Liver (tissue), 9 donors: ENCODE results near the gene KSR1. TPM values are rescaled to one million over a fixed set of nuclear protein-coding genes. Genes with fewer than 3 reads are reported as not detected.

Source experiments
- DNase-seq: peaks from one replicate; pipeline ENCODE4 v3.0.0-alpha.2; 2017; ENCODE audit warnings: low spot score
- H3K27ac ChIP-seq, 2 donors: one replicate each; pipeline ENCODE4 v1.7.0; 2013; ENCODE audit warnings: inconsistent platforms in 2 of 2, low read length in 2 of 2, control low read depth in 1 of 2, low read depth in 1 of 2, mild to moderate bottlenecking in 1 of 2
- H3K27me3 ChIP-seq, 4 donors: one replicate each; pipeline versions ENCODE4 v1.6.1 to v1.7.0; 2013; ENCODE audit warnings: low read length in 3 of 4, inconsistent platforms in 1 of 4, mild to moderate bottlenecking in 1 of 4, moderate library complexity in 1 of 4; ENCODE audit not compliant: control insufficient read depth in 4 of 4, insufficient read depth in 4 of 4
- H3K36me3 ChIP-seq, 4 donors: one replicate each; pipeline versions ENCODE4 v1.6.1 to v1.7.0; 2013; ENCODE audit warnings: low read length in 3 of 4, mild to moderate bottlenecking in 3 of 4, low read depth in 1 of 4, moderate library complexity in 1 of 4; ENCODE audit not compliant: control insufficient read depth in 4 of 4, insufficient read depth in 3 of 4
- H3K4me1 ChIP-seq, 4 donors: one replicate each; pipeline versions ENCODE4 v1.6.1 to v1.7.0; 2013; ENCODE audit warnings: low read length in 3 of 4, mild to moderate bottlenecking in 3 of 4, moderate library complexity in 1 of 4; ENCODE audit not compliant: control insufficient read depth in 4 of 4, insufficient read depth in 4 of 4
- H3K4me3 ChIP-seq, 3 donors: one replicate each; pipeline versions ENCODE4 v1.6.1 to v1.7.0; 2013; ENCODE audit warnings: low read length in 3 of 3, control low read depth in 1 of 3, low read depth in 1 of 3, mild to moderate bottlenecking in 1 of 3
- H3K9ac ChIP-seq, 2 donors: one replicate each; pipeline ENCODE4 v1.7.0; 2013; ENCODE audit warnings: low read length in 2 of 2, mild to moderate bottlenecking in 2 of 2, moderate library complexity in 2 of 2, control low read depth in 1 of 2, low read depth in 1 of 2
- H3K9me3 ChIP-seq, 4 donors: one replicate each; pipeline versions ENCODE4 v1.6.1 to v1.7.0; 2013; ENCODE audit warnings: low read length in 3 of 4; ENCODE audit not compliant: control insufficient read depth in 4 of 4
- ATF3 ChIP-seq: IDR thresholded peaks from 2 replicates; pipeline ENCODE4 v1.6.1; 2016; ENCODE audit warnings: antibody characterized with exemption
- CTCF ChIP-seq: fragments of 150-350 bp; IDR thresholded peaks from 2 replicates; pipeline ENCODE4 v1.5.1; 2017; ENCODE audit warnings: improper control_type of control experiment, low read depth, low read length; ENCODE audit not compliant: missing input control
- EGR1 ChIP-seq, 2 donors: IDR thresholded peaks; 2 replicates each; pipeline ENCODE4 v1.6.1; 2016 to 2018; ENCODE audit warnings: antibody characterized with exemption in 2 of 2, low read depth in 2 of 2
- FOXA1 ChIP-seq: IDR thresholded peaks from 2 replicates; pipeline ENCODE4 v1.6.1; 2016; ENCODE audit warnings: antibody characterized with exemption
- FOXA2 ChIP-seq: IDR thresholded peaks from 2 replicates; pipeline ENCODE4 v1.6.1; 2016; ENCODE audit warnings: antibody characterized with exemption
- GABPA ChIP-seq, 2 donors: IDR thresholded peaks in 1 of 2; conservative IDR thresholded peaks in 1 of 2; 2 replicates each; pipeline ENCODE4 v1.6.1; 2016; ENCODE audit warnings: antibody characterized with exemption in 2 of 2, mild to moderate bottlenecking in 1 of 2, moderate library complexity in 1 of 2
- HNF4A ChIP-seq, 2 donors: conservative IDR thresholded peaks; 2 replicates each; pipeline ENCODE4 v1.6.1; 2016; ENCODE audit warnings: antibody characterized with exemption in 2 of 2, mild to moderate bottlenecking in 2 of 2
- HNF4G ChIP-seq: IDR thresholded peaks from 2 replicates; pipeline ENCODE4 v1.6.1; 2016; ENCODE audit warnings: antibody characterized with exemption
- JUND ChIP-seq, 2 donors: IDR thresholded peaks; 2 replicates each; pipeline ENCODE4 v1.6.1; 2016; ENCODE audit warnings: antibody characterized with exemption in 2 of 2
- MAX ChIP-seq: IDR thresholded peaks from 2 replicates; pipeline ENCODE4 v1.6.1; 2016; ENCODE audit warnings: antibody characterized with exemption
- NR2F2 ChIP-seq: IDR thresholded peaks from 2 replicates; pipeline ENCODE4 v1.6.1; 2016; ENCODE audit warnings: antibody characterized with exemption
- RAD21 ChIP-seq, 2 donors: IDR thresholded peaks; 2 replicates each; pipeline ENCODE4 v1.6.1; 2016; ENCODE audit warnings: antibody characterized with exemption in 2 of 2, mild to moderate bottlenecking in 2 of 2
- REST ChIP-seq: IDR thresholded peaks from 2 replicates; pipeline ENCODE4 v1.6.1; 2016; ENCODE audit warnings: antibody characterized with exemption, mild to moderate bottlenecking
- RXRA ChIP-seq, 2 donors: IDR thresholded peaks; 2 replicates each; pipeline ENCODE4 v1.6.1; 2017 to 2018; ENCODE audit warnings: antibody characterized with exemption in 2 of 2, mild to moderate bottlenecking in 1 of 2
- SP1 ChIP-seq: IDR thresholded peaks from 2 replicates; pipeline ENCODE4 v1.6.1; 2018; ENCODE audit warnings: antibody characterized with exemption, mild to moderate bottlenecking
- TAF1 ChIP-seq: conservative IDR thresholded peaks from 2 replicates; pipeline ENCODE4 v1.6.1; 2016; ENCODE audit warnings: antibody characterized with exemption, mild to moderate bottlenecking
- YY1 ChIP-seq: IDR thresholded peaks from 2 replicates; pipeline ENCODE4 v1.6.1; 2016; ENCODE audit warnings: antibody characterized with exemption, mild to moderate bottlenecking
- ZBTB33 ChIP-seq: IDR thresholded peaks from 2 replicates; pipeline ENCODE4 v1.6.1; 2016; ENCODE audit warnings: antibody characterized with exemption
- WGBS: extraction: QIAGEN DNeasy Blood & Tissue Kit; methylation state at CpG from one replicate; pipeline ENCODE4 v1.1.7; 2013; 5-methylcytosine and 5-hydroxymethylcytosine counted together
- polyA plus RNA-seq, 2 donors: library from polyadenylated mRNA; stranded (reverse) in 1 of 2; unstranded in 1 of 2; fragments of 200-250 nt in 1 of 2; fragments of >200 nt in 1 of 2; fragmentation: Nextera tagmentation in 1 of 2; extraction: Ambion mirVana in 1 of 2; gene quantifications; one replicate each; pipeline versions ENCODE4 v1.2.1 to v1.2.3, GENCODE V29; 2013 to 2015
- total RNA-seq, 2 donors: library from RNA; depleted of rRNA; stranded (reverse); fragments of >200 nt; gene quantifications; one replicate each; pipeline ENCODE4 v1.2.3, GENCODE V29; 2014
- donor health status: healthy.
- donor health status: healthy.
- donor health status: healthy.
- donor health status: healthy.
- donor health status: healthy.

KSR1 gene
- total and polyA plus RNA-seq, 4 donors, result 1.2 to 9.0 (median 4.1) TPM

GRCh38 chr17:27485125-27485524 is 28.9 kb downstream of the KSR1 start:
- Histone ChIP-seq H3K4me3 (no peak overlapping the region), H3K36me3 (no peaks in the 10 kb centered on the region), H3K4me1 (no peaks in the 10 kb centered on the region), H3K27ac (no peak overlapping the region), H3K9me3 (no peaks in the 10 kb centered on the region), H3K9ac (no peak overlapping the region), H3K27me3 (no peaks in the 10 kb centered on the region)
- TF ChIP-seq ZBTB33 (no peak), NR2F2 (no peak), HNF4A (conservative IDR thresholded peaks at IDR 0.05) (no peak), ATF3 (no peak), EGR1 (IDR thresholded peaks at IDR 0.05; ENCODE audit: low read depth in 2 of 2) (no peak), TAF1 (no peak), HNF4G (no peak), REST (no peak), SP1 (no peak), MAX (no peak), YY1 (no peak), JUND (IDR thresholded peaks at IDR 0.05) (no peak), FOXA1 (no peak), RAD21 (IDR thresholded peaks at IDR 0.05) (no peak)
- WGBS, result 89% methylated on average over 2 of the region's 2 CpGs
- no peak for DNase-seq

- DNase-seq, result no peak
- no peak overlapping the region for H3K27ac ChIP-seq
- H3K9me3 ChIP-seq, result no peaks in the 10 kb centered on the region
- no peak overlapping the region for H3K9ac ChIP-seq
- WGBS, result 86% methylated on average over 8 of the region's 8 CpGs
- H3K36me3 ChIP-seq, result no peaks in the 10 kb centered on the region
- no peaks in the 10 kb centered on the region for H3K4me1 ChIP-seq
- no peak overlapping the region for H3K4me3 ChIP-seq
- no peaks in the 10 kb centered on the region for H3K27me3 ChIP-seq
- TF ChIP-seq YY1 (no peak), HNF4G (no peak), RAD21 (IDR thresholded peaks at IDR 0.05) (no peak), GABPA (IDR thresholded peaks at IDR 0.05 in 1 of 2, conservative IDR thresholded peaks at IDR 0.05 in 1 of 2) (no peak), CTCF (no peak), FOXA2 (no peak), FOXA1 (no peak), REST (no peak), MAX (no peak), ATF3 (no peak), EGR1 (IDR thresholded peaks at IDR 0.05; ENCODE audit: low read depth in 2 of 2) (no peak), JUND (IDR thresholded peaks at IDR 0.05) (no peak), HNF4A (conservative IDR thresholded peaks at IDR 0.05) (no peak), RXRA (IDR thresholded peaks at IDR 0.05) (no peak), SP1 (no peak), TAF1 (no peak)
These were observed 29.7 kb downstream of the KSR1 start for GRCh38 chr17:27485716-27486495.
